OCI-LY7 (cell line): ENCODE measurements around the gene GSG1L. TPM values are rescaled to one million over a fixed set of nuclear protein-coding genes. Genes with fewer than 3 reads are reported as not detected.

Experiments
- BruUV-seq: library from RNA; stranded (reverse); fragments of 400-500 nt; replicated peaks from 2 replicates; lab custom pipeline; 2021; lab: Mats Ljungman, UMichigan
- CTCF ChIA-PET: fragments of 300-600 bp; sonication (Branson Sonifier 250); formaldehyde crosslinking; loops from one replicate; lab custom pipeline; 2022; ENCODE audit warnings: antibody characterized with exemption; ENCODE audit not compliant: unreplicated experiment; lab: Charles Lee
- POLR2A ChIA-PET: fragments of 300-600 bp; sonication (Branson Sonifier 250); formaldehyde crosslinking; loops from one replicate; lab custom pipeline; 2022; ENCODE audit warnings: antibody characterized with exemption; lab: Charles Lee
- DNase-seq: peaks from one replicate; pipeline ENCODE4 v3.0.0-alpha.2; 2015; ENCODE audit warnings: low spot score
- H2AFZ ChIP-seq: fragments of 200-600 bp; sonication (generic), shearing (Covaris generic); 2 replicates; pipeline ENCODE4 v1.6.1; 2014; ENCODE audit warnings: mild to moderate bottlenecking, antibody characterized with exemption, low read length, moderate library complexity
- H3K27ac ChIP-seq: fragments of 200-600 bp; sonication (generic); 2 replicates; pipeline ENCODE4 v1.5.1; 2014; ENCODE audit warnings: mixed run types, low read depth, mild to moderate bottlenecking, moderate library complexity, low read length, inconsistent platforms; ENCODE audit not compliant: poor library complexity, severe bottlenecking
- H3K36me3 ChIP-seq: fragments of 200-600 bp; sonication (generic); 2 replicates; pipeline ENCODE4 v1.6.1; 2014; ENCODE audit warnings: mild to moderate bottlenecking, antibody characterized with exemption, low read length, moderate library complexity, mixed read lengths; ENCODE audit not compliant: insufficient read depth
- H3K4me1 ChIP-seq: fragments of 200-600 bp; sonication (generic); 2 replicates; pipeline ENCODE4 v1.5.1; 2014; ENCODE audit warnings: mild to moderate bottlenecking, low read length; ENCODE audit not compliant: insufficient read depth, poor library complexity, severe bottlenecking
- H3K4me2 ChIP-seq: fragments of 200-600 bp; sonication (generic); 2 replicates; pipeline ENCODE4 v1.6.1; 2014; ENCODE audit warnings: mild to moderate bottlenecking, low read length
- H3K4me3 ChIP-seq: fragments of 200-600 bp; sonication (generic); 2 replicates; pipeline ENCODE4 v1.5.1; 2014; ENCODE audit warnings: mild to moderate bottlenecking, low read depth, low read length; ENCODE audit not compliant: poor library complexity, severe bottlenecking
- H3K79me2 ChIP-seq: fragments of 200-600 bp; sonication (generic); 2 replicates; pipeline ENCODE4 v1.6.1; 2016; ENCODE audit warnings: low read depth, mild to moderate bottlenecking, low read length, moderate library complexity, mixed read lengths; ENCODE audit not compliant: insufficient read depth
- H3K9me2 ChIP-seq: fragments of 200-600 bp; sonication (generic); 2 replicates; pipeline ENCODE4 v1.6.1; 2016; ENCODE audit warnings: mild to moderate bottlenecking, low read length, mixed read lengths; ENCODE audit not compliant: insufficient read depth
- H3K9me3 ChIP-seq: fragments of 200-600 bp; sonication (generic); 2 replicates; pipeline ENCODE4 v1.6.1; 2014; ENCODE audit warnings: mild to moderate bottlenecking, mixed run types, low read length, mixed read lengths
- H4K20me1 ChIP-seq: fragments of 200-600 bp; sonication (generic); 2 replicates; pipeline ENCODE4 v1.6.1; 2014; ENCODE audit warnings: mild to moderate bottlenecking, antibody characterized with exemption, low read length, moderate library complexity, mixed read lengths; ENCODE audit not compliant: insufficient read depth
- EZH2phosphoT487 ChIP-seq: fragments of 200-600 bp; sonication (generic); IDR thresholded peaks from 2 replicates; pipeline ENCODE4 v1.6.1; 2018; ENCODE audit warnings: low read depth, borderline replicate concordance, mild to moderate bottlenecking, mixed run types, antibody characterized with exemption, low read length, moderate library complexity, mixed read lengths
- intact Hi-C: fragments of 100-400 bp; cut with micrococcal nuclease; formaldehyde crosslinking; loops from one replicate; pipeline ENCODE4 v1.10.0; 2022; ENCODE audit not compliant: unreplicated experiment
- total RNA-seq, 2 experiments: library from RNA; depleted of rRNA in 1 of 2; stranded (reverse); fragments of >200 nt in 1 of 2; shearing (Covaris generic) in 1 of 2; gene quantifications; 2 replicates each; pipeline ENCODE4 v1.2.3, GENCODE V29; 2014 to 2022
- TF ChIP-seq, protein P1 (sequence below): fragments of 200-600 bp; sonication (generic); conservative IDR thresholded peaks from 2 replicates; pipeline ENCODE4 v1.5.1; 2014; ENCODE audit warnings: mild to moderate bottlenecking, antibody characterized with exemption, low read length, moderate library complexity, mixed read lengths

The GSG1L gene
- total RNA-seq, 2 experiments from 2014 or later, result not detected

DNA sequence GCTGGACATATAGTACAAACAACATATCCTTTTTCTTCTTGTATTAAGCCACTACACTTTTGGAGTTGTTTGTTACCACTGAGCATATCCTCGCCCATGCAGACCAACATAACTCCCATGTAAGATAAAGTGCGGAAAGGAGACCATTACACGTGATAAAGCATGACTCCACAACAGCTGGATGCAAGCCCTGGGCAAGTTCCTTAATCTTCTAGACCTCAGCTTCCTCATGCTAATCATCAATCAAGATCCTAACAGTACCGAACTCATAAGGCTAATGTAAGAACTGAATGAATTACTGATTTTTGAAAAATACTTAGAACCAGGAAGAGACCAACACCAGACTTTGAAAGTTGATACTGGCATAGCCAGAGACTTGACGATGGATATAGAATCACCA is 47.0 kb upstream of the GSG1L start:
- H3K27ac ChIP-seq, result no peak overlapping the region
- intact Hi-C loops, result no loop called here
- POLR2A ChIA-PET, result no interaction called here
- BruUV-seq, result no TSS peak
- no peaks in the 10 kb centered on the region for H3K9me2 ChIP-seq
- no peaks in the 10 kb centered on the region for H4K20me1 ChIP-seq
- peaks cover 98% of the 10 kb centered on the region for H3K36me3 ChIP-seq
- H2AFZ ChIP-seq, result no peak overlapping the region
- DNase-seq, result no peak
- no peak overlapping the region for H3K4me3 ChIP-seq
- no peaks in the 10 kb centered on the region for H3K4me1 ChIP-seq
- no peak overlapping the region for H3K4me2 ChIP-seq
- H3K79me2 ChIP-seq, result no peaks in the 10 kb centered on the region
- no peak for TF ChIP-seq EZH2phosphoT487
- TF ChIP-seq, protein P1, sequence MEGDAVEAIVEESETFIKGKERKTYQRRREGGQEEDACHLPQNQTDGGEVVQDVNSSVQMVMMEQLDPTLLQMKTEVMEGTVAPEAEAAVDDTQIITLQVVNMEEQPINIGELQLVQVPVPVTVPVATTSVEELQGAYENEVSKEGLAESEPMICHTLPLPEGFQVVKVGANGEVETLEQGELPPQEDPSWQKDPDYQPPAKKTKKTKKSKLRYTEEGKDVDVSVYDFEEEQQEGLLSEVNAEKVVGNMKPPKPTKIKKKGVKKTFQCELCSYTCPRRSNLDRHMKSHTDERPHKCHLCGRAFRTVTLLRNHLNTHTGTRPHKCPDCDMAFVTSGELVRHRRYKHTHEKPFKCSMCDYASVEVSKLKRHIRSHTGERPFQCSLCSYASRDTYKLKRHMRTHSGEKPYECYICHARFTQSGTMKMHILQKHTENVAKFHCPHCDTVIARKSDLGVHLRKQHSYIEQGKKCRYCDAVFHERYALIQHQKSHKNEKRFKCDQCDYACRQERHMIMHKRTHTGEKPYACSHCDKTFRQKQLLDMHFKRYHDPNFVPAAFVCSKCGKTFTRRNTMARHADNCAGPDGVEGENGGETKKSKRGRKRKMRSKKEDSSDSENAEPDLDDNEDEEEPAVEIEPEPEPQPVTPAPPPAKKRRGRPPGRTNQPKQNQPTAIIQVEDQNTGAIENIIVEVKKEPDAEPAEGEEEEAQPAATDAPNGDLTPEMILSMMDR, result no peak
- CTCF ChIA-PET, result no interaction called here
- H3K9me3 ChIP-seq, result no peaks in the 10 kb centered on the region

DNA sequence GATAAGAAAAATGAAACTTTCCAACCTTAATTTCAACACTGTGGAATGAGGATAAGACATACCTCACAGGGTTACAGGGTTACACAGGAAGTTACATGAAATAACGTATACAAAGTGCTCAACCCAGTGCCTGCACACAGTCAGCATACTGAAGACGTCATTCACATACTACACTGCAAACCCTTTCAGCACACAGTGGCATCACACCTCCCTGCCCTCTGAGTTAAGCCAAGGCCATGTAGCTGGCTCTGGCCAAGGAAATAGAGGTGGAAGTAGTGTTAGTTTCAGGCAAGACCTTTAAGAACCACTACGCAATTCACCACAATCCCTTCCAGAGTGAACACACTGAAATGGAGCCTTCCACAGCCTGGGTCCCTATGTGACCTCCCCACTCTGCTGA is 46.6 kb upstream of the GSG1L start:
- Histone ChIP-seq H3K4me1 (no peaks in the 10 kb centered on the region), H2AFZ (no peak overlapping the region), H3K9me2 (no peaks in the 10 kb centered on the region), H3K79me2 (no peaks in the 10 kb centered on the region), H3K27ac (no peak overlapping the region), H3K4me2 (no peak overlapping the region), H4K20me1 (no peaks in the 10 kb centered on the region), H3K36me3 (peaks cover 98% of the 10 kb centered on the region), H3K4me3 (no peak overlapping the region), H3K9me3 (no peaks in the 10 kb centered on the region)
- intact Hi-C loops, result no loop called here
- CTCF ChIA-PET, result no interaction called here
- DNase-seq, result no peak
- BruUV-seq, result no TSS peak
- TF ChIP-seq, protein P1, result no peak
- POLR2A ChIA-PET, result no interaction called here

DNA sequence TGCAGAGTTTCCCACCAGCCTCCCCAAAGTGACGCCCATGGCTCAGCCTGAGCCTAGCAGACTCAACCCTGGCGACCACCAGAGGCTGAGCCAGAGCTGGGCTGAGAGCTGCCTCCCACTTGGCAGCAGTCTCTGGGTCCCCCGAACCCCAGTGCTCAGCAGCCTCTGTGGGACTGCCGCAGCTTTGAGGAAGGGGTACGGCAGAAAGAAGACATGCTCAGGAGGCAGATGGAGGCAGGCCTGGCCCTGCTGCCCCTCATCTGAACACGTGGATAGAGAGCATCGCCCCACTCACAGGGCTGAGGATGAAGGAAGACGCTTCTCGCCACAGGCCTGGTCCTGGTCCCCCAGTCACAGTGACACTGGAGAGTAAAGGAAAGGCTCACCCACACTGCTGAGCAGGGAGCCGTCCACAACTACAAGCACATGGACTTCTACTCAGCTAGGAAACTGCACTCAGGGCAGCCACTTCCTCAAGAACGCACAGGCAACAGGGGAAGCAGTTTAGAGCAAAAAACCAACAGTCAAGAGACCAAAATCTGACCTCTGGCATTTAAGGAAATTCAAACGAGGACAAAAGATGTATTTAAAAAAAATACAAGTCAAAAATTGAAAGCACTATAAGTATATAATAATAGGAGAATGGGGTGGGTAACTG is 45.2 kb upstream of the GSG1L start:
- Histone ChIP-seq H3K9me2 (no peaks in the 10 kb centered on the region), H3K9me3 (no peaks in the 10 kb centered on the region), H3K79me2 (no peaks in the 10 kb centered on the region), H3K4me1 (no peaks in the 10 kb centered on the region), H3K4me2 (no peak overlapping the region), H3K27ac (no peak overlapping the region), H3K36me3 (peaks cover 98% of the 10 kb centered on the region), H3K4me3 (no peak overlapping the region), H4K20me1 (no peaks in the 10 kb centered on the region), H2AFZ (no peak overlapping the region)
- DNase-seq, result no peak
- POLR2A ChIA-PET, result no interaction called here
- CTCF ChIA-PET, result no interaction called here
- BruUV-seq, result no TSS peak
- TF ChIP-seq, protein P1, result no peak
- no peak for TF ChIP-seq EZH2phosphoT487
- intact Hi-C loops, result no loop called here
